ENCODE measurements around the gene CCNY. TPM values are rescaled to one million over a fixed set of nuclear protein-coding genes. Genes with fewer than 3 reads are reported as not detected.

CCNY gene
- total and polyA plus RNA-seq, 2 experiments from 2014 or later: 51.5 to 55.8 TPM

DNA sequence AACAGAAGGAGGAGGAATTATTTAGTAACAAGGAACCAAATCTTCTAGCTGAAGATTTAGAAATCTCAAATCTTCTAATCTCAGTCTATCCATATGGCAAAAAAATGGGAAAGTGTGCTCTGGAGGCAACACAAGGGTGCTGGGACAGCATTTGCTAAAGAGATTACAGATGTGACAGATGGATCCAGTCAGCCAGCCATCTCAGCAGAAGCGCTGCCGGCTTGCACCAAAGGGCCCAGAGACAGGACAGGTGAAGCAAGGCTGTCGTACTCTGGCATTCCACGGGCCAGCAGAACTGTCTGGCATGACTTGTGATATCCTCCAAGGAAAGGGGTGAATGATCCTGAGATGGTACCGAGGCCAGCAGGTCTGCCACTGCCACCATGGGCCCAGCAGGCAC, 223.1 kb downstream of the CCNY start:
- Histone ChIP-seq H3K27ac (no peak overlapping the region), H4K20me1 (ENCODE audit: insufficient read depth, poor library complexity, severe bottlenecking) (no peaks in the 10 kb centered on the region), H3K79me2 (no peaks in the 10 kb centered on the region), H3K4me2 (no peak overlapping the region), H2AFZ (no peak overlapping the region), H3K4me3 (no peak overlapping the region), H3K27me3 (no peaks in the 10 kb centered on the region), H3K4me1 (ENCODE audit: insufficient read depth) (no peaks in the 10 kb centered on the region), H3K9me3 (ENCODE audit: low read depth) (no peaks in the 10 kb centered on the region), H3K9me2 (replicated peaks; ENCODE audit: insufficient read depth) (no peaks in the 10 kb centered on the region), H3K36me3 (replicated peaks; ENCODE audit: insufficient read depth, low read depth) (no peaks in the 10 kb centered on the region)
- 96% methylated on average over 5 of the region's 5 CpGs for WGBS (ENCODE audit: low lambda C conversion rate, missing lambda C conversion rate)
- TF ChIP-seq EZH2phosphoT487 (IDR thresholded peaks at IDR 0.05; ENCODE audit: low read depth, severe bottlenecking, unreplicated experiment): no peak
- no peak for TF ChIP-seq EZH2 (IDR thresholded peaks at IDR 0.05; ENCODE audit: borderline replicate concordance)
- TF ChIP-seq, protein P1, sequence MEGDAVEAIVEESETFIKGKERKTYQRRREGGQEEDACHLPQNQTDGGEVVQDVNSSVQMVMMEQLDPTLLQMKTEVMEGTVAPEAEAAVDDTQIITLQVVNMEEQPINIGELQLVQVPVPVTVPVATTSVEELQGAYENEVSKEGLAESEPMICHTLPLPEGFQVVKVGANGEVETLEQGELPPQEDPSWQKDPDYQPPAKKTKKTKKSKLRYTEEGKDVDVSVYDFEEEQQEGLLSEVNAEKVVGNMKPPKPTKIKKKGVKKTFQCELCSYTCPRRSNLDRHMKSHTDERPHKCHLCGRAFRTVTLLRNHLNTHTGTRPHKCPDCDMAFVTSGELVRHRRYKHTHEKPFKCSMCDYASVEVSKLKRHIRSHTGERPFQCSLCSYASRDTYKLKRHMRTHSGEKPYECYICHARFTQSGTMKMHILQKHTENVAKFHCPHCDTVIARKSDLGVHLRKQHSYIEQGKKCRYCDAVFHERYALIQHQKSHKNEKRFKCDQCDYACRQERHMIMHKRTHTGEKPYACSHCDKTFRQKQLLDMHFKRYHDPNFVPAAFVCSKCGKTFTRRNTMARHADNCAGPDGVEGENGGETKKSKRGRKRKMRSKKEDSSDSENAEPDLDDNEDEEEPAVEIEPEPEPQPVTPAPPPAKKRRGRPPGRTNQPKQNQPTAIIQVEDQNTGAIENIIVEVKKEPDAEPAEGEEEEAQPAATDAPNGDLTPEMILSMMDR (IDR thresholded peaks at IDR 0.05; ENCODE audit: poor library complexity): no peak
- no peak for DNase-seq (ENCODE audit: low spot score)

DNA sequence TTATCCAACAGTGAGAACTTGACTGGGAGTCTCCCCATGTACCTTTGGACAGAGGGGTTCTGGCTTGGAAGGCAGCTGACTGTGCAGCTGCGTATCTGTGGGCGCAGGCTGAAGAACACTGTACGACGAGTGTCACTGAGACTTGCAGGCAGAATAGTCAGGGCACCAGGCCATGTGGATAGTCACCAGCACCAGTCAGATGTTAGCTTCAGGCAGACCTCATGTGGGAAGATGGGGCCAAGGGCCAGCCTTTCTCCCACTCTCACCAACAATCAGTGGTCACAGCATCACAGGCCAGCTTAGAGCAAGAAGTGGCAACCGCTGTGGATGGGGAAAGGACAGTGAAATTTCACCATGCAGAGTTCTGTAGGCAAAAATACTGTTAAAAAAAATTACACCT, 225.4 kb downstream of the CCNY start:
- H4K20me1 ChIP-seq (ENCODE audit: insufficient read depth, poor library complexity, severe bottlenecking): no peaks in the 10 kb centered on the region
- H3K4me3 ChIP-seq: no peak overlapping the region
- TF ChIP-seq EZH2 (IDR thresholded peaks at IDR 0.05; ENCODE audit: borderline replicate concordance) (no peak), EZH2phosphoT487 (IDR thresholded peaks at IDR 0.05; ENCODE audit: low read depth, severe bottlenecking, unreplicated experiment) (no peak)
- TF ChIP-seq, protein P1 (IDR thresholded peaks at IDR 0.05; ENCODE audit: poor library complexity): no peak
- H3K9me2 ChIP-seq (replicated peaks; ENCODE audit: insufficient read depth): no peaks in the 10 kb centered on the region
- no peak overlapping the region for H3K4me2 ChIP-seq
- no peaks in the 10 kb centered on the region for H3K79me2 ChIP-seq
- DNase-seq (ENCODE audit: low spot score): no peak
- no peaks in the 10 kb centered on the region for H3K4me1 ChIP-seq (ENCODE audit: insufficient read depth)
- no peaks in the 10 kb centered on the region for H3K27me3 ChIP-seq
- WGBS (ENCODE audit: low lambda C conversion rate, missing lambda C conversion rate): 95% methylated on average over 5 of the region's 5 CpGs
- H3K9me3 ChIP-seq (ENCODE audit: low read depth): no peaks in the 10 kb centered on the region
- H3K27ac ChIP-seq: no peak overlapping the region
- no peak overlapping the region for H2AFZ ChIP-seq
- H3K36me3 ChIP-seq (replicated peaks; ENCODE audit: insufficient read depth, low read depth): no peaks in the 10 kb centered on the region

DNA sequence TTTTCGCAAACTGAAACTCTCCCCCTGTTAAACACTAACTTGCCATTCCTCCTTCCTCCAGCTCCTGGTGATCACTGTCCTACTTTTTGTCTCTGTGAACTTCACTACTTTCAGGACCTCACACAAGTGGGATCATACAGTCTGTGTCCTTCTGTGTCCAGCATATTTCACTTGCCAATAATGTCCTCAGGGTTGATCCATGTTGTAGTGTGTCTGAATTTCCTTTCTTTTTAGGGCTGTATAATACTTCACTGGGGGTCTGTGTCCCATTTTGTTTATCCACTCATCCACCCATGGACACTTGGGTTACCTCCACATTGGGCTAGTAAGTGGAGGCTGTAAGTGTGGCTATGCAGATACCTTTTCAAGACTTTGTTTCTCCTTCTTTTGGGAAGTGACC, 226.1 kb downstream of the CCNY start:
- no peaks in the 10 kb centered on the region for H3K36me3 ChIP-seq (replicated peaks; ENCODE audit: insufficient read depth, low read depth)
- WGBS (ENCODE audit: low lambda C conversion rate, missing lambda C conversion rate): 97% methylated on average over 1 of the region's 1 CpG
- no peak overlapping the region for H3K27ac ChIP-seq
- H2AFZ ChIP-seq: no peak overlapping the region
- no peaks in the 10 kb centered on the region for H3K27me3 ChIP-seq
- TF ChIP-seq EZH2 (IDR thresholded peaks at IDR 0.05; ENCODE audit: borderline replicate concordance) (no peak), EZH2phosphoT487 (IDR thresholded peaks at IDR 0.05; ENCODE audit: low read depth, severe bottlenecking, unreplicated experiment) (no peak)
- TF ChIP-seq, protein P1 (IDR thresholded peaks at IDR 0.05; ENCODE audit: poor library complexity): no peak
- H3K79me2 ChIP-seq: no peaks in the 10 kb centered on the region
- H3K4me1 ChIP-seq (ENCODE audit: insufficient read depth): no peaks in the 10 kb centered on the region
- H4K20me1 ChIP-seq (ENCODE audit: insufficient read depth, poor library complexity, severe bottlenecking): no peaks in the 10 kb centered on the region
- no peaks in the 10 kb centered on the region for H3K9me3 ChIP-seq (ENCODE audit: low read depth)
- H3K9me2 ChIP-seq (replicated peaks; ENCODE audit: insufficient read depth): no peaks in the 10 kb centered on the region
- H3K4me2 ChIP-seq: no peak overlapping the region
- no peak for DNase-seq (ENCODE audit: low spot score)
- no peak overlapping the region for H3K4me3 ChIP-seq

All from hepatocyte (in vitro differentiated cells).